CD4-positive, alpha-beta T cell treated with Interleukin-6 for 4 hours (primary cell): ENCODE measurements around the gene GID8.

Experiments
- DNase-seq: peaks from one replicate; pipeline ENCODE4 v3.0.0-alpha.2; 2020; ENCODE audit warnings: mixed read lengths

The GID8 gene

DNA sequence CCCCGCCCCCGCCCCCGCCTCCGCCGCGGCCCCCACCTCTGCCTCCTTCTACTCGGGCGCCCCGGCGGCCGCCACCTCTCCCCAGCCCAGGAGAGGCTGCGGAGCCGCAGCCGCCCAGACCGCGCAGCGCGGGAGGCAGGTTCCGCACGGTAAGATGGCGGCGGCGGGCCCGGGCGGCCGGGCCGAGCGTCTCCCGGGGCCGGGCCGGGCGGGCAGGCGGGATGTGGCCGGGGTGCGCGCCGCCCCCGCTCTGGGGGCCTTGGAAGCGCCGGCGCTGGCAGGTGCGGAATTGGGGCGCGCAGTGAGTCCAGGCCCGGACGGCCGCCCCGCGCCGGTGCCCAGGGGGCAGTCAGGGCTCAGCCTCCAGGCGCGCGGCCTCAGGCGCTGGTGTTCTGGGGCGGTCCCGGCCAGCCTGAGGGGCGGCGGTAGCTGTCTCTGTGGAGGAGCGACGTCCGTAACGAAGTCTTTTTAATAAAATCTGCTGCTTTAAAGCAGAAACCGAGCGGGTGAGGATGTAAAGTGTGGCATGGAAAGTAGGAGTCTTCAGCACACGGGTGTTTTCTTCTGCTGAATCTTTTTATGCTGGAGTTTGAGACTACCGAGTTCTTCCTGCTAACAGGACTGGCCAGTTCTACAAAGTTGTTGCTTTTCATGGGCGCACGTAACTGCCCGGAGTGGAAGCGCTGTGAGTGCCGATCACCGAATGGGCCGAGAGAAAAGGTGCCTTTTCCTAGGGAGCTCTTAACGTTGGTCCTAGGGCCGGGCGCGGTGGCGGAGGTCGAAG lies at the start of gene GID8:
GID8 (plus strand) TSS at position 43 of the 784 bp plus-strand sequence. CDS start 3,356 bp downstream, outside the sequence.
- peak; percentile 51 for DNase-seq

DNA sequence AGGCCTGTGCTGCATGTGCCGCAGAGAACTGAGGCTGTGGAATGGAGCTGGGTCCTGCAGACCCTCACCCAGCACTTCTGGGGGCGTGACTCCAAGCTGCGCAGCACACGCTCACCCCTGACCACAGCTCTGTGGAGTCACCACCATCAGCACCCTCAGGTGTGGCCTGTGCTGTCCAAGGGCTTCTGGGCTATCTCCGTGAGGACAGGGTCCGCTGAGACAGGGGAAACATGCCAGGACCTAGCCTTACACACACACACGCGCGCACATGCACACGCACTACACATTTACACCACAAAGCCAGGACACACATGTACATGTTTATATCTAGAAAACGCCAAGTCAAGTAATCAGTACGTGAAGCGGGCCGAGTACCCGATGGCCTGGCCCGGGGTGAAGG lies 49.5 kb upstream of the GID8 start:
- DNase-seq: no peak

DNA sequence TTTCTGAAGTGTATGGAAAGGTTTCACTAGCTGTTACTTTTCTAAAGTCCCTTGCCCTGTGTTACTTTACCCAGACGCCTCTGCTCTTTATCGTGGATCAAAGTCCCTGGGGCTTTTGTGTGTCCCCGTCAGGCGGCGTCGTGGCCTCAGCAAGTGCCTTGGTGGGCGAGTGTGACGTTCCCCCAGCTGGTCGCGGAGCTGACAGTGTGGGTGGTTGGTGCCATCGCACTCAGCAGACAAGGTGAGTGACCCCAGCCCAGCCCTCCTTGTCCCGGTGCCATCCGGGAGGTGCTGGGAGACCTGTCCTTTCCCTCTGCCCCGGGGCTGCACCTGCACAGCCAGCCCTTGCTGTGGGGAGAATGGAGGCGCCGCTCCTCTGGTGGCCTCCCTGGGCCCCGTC lies 49.0 kb upstream of the GID8 start:
- DNase-seq: no peak

DNA sequence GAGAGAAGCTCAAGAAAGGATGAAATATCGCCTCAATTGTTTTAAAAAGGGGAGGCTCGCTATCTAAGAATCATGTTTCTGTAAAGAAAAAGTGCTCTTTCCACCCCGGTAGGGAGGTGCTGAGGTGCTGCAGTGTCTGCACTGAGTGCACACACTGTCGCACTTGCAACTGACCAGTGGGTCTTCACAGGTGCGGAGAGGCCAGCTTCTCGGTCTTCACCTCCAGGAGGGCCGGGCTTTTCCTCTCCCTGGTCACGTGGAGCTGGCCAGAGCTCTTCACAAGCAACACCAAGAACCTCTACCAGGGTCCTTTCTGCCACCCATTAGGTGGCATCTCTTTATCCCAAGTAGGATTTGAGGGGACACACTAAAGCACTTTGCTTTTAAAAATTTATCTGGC lies 48.5 kb upstream of the GID8 start:
- no peak for DNase-seq

DNA sequence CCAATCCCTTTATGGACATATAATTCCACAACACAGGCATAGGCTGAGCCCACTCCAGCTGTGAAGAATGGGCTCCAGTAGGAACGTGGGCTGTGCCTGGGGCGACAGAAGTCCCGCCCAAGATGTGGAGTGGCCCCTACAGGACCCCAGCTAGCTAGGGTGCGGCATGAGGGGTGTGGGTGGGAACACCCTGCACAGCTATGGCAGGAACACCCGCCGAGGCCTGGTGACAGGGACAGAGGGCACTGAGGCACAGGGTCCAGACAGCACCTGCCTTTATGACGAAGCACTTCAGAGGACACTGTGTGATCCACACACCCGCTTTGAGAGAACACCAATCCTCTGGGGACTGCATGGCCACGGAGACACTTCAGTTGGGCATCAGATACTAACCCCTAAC lies 48.1 kb upstream of the GID8 start:
- DNase-seq: no peak

DNA sequence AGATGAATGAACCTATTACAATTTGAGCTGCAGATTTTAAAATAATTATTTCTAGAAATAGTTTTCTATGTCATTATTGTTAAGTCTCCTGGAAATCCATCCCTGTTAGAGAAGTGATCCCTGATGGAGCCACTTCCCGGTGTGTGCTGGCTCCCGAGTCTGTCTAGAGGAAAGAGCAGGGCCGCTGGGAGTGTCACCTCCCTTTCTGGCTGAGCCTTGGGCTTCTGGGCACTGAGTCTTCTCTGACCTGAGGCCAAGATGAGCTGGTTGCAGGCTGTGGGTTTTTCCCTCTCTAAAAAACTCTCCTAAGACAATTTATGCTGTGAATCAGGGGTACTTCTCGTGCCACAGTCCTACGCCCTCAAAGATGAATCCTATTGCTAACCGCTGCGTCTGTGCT lies 47.5 kb upstream of the GID8 start:
- no peak for DNase-seq

DNA sequence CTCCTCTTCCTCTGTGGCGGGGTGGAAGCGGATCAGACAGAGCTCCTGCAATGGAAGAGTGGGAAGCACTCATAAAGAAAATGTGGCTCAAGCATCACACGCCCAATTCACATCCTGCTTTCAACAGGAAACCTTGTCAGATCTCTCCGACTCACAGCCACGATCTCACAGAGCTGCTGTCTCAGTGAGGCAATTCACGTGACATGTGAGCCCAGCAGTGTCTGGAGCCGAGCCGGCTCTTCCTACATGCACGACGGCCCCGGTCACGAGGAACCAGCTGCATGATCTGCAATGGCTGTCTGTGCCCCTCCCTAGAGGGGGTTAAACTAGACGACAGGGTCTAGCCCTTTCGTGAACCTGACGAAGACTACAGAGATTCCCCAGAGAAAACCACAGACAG lies 46.8 kb upstream of the GID8 start:
- DNase-seq: peak; percentile 69

DNA sequence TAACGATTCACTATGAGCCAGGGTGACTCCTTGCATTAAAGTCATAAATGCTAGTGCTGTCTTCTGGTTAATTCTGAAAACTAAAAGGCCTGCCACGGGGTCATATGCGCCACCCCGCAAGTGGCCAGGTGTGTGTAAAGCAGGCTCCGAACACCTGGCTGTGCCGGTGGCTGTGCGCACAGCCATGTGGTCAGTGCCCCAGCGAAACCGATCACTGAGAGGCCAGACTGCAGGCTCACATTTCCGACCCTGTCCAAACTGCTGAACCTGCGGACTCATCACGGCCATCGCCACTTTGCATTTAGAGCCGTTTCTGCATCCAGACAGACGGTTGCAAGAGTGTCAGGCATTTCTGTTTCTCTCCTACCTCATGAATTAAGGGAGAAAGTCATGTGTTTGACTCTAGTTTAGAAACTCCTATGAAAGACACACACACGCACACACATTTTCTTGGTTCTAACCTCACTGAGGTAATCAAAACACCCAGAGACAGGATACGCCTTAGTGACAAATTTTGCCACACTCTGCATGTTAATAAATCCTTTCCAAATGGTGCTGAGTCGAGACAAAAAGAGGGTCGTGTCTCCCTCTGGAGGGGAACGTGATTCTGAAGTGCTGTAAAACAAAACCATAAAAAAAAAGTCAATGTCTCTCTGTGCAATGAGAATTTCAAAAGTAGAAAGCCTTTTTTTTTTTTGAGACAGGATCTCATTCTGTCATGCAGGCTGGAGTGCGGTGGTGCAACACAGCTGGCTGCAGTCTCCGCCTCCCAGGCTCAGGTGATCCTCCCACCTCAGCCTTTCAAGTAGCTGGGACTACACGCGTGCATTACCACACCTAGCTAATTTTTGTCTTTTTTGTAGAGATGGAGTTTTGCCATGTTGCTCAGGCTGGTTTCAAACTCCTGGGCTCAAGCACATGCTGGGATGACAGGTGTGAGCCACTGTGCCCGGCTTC lies 45.3 kb upstream of the GID8 start:
- DNase-seq: peak; percentile 51

DNA sequence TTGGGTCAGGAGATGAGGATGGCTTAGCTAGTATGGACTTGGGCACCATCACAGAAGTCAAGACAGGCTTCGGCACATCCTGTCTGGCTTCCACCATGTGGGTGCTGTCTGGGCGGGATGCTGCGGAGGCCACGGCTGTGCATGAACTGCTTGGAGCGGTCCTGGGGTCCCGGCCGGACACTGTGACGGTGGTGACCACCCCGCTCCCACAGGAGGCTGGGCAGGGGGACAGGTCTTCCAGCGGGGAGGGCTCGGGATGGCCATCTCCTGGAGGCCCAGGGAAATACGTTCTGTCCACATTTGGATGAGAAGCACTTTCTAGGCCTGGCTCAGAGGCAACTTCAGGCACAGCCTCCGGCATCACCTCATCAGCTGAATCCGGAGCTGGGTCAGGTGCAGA lies 44.2 kb upstream of the GID8 start:
- no peak for DNase-seq

DNA sequence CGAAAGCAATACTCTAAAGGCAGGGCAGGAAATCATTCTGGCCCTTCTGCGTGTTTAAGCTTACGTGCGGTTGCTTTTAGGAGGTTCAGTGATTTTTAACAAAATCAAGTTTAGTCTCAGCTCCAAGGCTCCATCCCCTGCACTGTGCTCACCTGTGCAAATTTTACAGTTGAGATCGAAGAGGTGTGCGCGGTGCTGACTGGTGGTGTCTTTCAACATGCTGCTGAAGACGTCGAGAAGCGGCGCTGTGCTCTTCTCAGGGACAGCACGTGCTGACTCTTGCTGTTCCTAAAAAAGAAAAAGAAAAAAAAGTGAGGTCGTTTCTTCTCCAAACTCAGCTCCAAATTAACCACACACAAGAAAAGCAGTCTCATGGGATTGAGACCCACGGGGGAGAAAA lies 43.7 kb upstream of the GID8 start:
- DNase-seq: no peak

DNA sequence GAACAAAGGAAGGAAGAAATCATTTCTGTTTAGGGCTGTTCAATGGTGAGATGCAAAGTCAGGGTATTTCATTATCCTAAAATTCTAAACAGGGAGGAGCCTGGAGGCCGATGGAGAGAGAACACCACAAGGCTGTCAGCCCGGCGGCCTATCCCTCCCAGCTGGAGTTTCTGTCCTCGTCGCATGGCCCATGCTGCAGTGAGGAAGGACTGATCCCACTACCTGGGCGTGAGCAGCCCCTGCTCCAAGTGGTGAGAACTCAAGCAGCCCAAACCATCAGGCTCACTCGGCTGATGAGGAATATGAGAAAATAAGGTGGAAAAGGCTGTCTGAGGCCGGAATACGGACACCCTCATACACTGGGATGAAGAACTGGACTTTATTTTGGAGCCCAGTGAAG lies 42.4 kb upstream of the GID8 start:
- no peak for DNase-seq

DNA sequence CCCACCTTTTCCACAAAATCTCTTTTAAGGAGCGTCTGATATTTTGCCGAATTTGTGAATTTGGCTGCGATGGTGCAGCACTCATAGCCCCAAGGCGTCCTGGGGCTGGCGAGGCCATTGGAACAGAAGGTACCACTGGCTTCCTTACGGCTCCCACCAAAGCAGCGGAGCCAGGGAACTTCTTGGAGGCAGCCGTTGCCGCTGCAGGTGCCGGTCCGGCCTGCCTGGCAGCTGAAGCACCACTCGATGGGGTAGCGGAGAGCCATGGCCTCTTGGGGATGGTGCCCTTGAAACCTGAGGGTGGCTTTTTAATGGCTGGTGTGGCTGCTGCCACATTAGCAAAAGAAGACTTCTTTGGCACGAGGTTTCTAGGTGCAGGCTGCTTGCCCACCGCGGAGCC lies 41.4 kb upstream of the GID8 start:
- DNase-seq: no peak

DNA sequence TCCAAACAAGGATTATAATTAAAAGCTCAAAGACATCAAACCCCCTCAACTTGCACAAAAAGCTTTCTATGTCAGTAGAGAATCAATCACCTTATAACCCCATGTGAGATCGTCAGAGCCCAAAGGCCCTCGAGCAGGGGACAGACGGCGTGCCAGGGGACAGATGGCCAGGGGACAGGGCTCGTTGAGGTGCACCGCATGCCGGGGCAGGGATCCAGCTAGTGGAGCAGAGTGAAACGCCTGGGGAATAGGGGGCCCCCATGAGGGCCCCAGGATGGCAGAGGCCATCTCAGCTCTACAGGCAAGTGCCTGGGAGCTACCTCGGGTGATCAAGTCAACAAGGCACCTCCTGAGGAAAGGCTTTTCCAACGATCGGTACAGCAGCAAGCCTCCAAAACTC lies 40.3 kb upstream of the GID8 start:
- no peak for DNase-seq

DNA sequence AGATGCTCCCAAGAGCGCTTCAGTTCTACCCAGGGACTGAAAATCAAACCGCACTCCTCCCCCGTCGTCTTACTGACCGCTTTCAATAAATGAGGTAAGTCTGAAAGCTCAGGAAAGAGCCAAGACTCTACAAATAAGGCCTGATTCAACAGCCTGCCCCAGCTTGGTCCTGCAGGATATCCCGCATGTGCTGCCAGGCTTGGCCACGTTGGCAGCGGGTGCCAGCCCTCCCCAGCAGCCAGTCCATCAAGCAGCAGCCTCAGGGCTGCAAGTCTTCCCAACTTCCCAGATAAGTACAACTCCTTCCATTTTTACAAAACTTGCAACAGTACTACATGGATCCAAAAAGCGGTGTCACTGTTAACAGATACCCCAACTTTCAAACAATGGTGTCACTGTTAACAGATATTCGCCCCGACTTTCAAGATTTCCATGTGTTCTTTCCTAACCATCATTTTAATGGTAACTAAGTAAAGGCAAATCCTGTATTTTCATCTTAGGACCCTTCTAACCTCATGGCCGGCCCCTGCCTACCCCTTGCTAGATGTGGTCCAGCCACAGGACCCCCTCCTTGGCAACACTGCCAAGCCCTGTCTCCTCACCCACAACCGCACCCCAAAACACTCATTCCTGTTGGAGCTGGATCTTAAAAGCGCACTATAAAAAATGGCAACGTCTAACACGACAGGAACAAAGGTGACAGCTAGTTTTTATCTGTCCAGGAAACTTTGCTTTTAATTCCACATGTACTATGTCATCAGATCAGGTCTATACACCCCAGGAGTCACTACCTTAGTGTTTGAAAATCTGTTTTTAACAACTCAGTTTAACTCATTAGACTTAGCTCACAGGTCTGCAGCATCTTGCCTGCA lies 39.6 kb upstream of the GID8 start:
- DNase-seq: no peak

DNA sequence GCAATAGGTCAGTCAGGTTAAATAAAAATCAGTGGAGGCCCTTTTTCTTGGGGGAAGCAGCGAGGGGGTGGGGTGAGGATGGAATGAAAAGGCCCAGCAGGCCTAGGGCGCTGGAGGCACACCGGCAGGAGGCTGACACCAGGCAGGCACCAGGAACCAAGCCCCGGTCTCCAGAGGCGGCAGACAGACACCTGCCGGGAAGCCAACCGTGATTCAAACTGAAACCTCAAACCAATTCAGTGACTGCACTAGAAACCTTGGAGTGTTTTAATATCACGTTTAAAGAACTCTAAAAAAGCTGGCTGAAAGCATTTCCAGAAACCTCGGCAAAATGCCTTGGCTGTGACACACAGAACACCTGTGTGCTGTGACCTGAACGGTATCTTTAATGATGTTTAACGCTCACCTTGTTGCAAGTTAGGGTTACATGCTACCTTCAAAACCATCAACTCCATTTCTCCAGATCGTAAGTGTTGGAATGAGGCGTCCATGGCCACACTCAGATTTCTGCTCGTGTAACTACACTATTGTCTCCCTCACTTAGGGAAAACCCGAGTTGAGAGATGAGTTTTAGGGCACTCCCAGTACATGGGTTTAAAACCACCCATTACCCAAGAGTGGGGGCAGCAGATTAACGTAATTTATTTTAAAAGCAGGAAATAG lies 38.8 kb upstream of the GID8 start:
- peak; percentile 53 for DNase-seq

DNA sequence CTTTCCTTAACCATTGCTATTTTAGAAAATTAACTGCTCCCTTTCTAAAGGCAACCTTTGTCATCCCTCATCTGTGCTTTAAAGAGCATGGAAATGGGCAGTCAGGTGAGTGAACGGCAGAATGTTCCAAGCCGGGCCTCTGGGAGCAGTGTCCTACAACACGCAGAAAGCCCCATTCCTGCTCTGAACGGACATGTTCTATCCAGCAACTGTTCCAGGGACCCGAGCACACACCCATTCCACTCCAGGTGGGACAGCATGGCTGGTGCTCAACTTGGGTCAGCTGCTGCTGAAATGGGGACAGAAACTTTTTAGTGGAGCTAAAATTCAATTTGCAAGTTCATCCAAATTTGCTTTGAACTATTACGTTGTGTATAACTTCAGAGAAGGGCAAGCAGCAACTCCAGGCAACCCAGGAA lies 38.3 kb upstream of the GID8 start:
- no peak for DNase-seq

DNA sequence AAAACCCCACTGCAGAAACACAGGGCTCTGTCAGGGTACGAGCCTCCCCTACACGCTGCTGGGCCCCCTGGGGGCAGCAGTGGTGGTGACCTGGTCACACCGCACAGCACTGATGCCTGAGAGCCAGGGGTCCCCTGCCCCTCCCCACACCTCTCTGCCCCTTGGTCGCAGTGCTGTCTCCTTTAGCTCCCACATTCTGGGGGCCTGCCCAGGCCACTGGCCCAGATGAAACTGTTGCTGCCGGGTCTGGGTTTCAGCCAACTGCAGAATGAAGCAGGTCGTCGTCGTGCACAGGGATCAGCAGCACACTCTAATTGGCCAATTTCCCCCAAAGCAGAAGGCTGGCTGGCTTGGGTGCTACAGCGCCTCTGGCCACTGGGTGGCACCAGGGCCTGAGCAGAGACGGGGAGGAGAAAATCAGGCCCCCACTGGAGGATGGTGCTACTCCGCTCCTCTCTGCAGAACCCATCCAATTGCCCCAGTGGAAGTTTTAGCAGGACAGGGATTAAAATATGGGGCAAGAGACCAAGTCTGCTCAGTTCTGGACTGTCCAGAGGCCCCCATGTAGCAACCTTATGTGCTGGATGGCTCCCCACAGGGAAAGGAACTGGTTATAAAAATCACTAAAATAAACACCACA lies 37.8 kb upstream of the GID8 start:
- DNase-seq: peak; percentile 79

DNA sequence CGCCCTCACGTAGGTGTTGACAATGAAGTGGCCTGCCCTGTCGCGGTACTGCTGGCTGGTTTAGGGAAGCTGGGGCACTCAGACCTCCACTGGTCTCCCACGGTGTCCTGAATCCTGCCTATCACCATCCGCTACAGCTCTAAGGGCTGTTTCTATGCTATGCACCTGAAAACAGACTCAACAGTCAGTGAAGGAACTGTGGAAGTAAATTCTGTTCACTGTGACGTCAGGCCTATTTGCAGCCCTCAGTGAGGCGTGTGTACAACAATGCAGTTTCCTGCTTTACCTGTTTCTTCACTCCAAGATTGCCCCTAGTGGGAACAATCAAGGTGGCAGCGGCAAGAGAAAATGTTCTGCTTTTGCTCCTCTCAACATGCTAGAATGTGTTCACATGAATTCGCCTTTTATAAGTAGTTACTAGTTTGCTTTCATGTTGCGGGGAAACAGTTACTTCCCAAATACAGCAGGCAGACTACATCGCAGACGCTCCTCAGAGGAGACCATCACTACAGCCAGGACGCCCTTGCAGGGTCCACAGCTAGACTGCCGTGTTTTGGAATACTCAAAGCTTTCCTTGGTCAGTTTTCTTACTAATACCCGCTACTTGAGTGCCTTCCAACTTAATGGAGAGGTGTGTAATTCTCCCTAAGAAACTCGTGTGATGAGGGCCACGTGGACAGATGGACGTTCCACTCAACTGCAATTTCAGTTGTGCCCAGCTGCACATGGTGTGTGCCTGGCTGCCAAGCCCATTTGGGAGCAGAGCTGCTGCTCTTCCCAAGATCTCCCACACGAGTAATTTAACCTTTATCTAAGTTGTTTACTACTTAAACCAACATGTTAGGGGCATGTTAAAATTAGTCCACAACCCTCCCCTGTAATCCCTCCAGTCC lies 37.0 kb upstream of the GID8 start:
- peak; percentile 15 for DNase-seq

DNA sequence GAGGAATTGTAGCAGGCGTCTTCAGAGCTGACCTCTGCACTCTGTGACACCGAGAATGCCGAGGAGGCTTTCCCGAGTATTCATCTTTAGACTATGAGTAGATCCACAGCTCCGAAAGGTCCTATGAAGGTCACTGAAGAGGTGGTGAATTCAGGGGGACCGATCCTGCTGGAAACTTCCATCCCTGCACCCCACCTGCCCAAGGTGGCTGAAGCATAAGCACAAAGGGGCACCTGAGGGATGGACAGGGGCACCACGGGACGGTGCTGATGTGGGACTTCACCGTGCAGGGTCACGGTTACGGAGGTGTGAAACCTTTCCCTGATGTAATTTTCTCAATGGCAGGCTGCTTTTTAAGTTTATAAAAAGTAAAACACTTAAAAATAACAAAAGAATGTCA lies 36.1 kb upstream of the GID8 start:
- no peak for DNase-seq

DNA sequence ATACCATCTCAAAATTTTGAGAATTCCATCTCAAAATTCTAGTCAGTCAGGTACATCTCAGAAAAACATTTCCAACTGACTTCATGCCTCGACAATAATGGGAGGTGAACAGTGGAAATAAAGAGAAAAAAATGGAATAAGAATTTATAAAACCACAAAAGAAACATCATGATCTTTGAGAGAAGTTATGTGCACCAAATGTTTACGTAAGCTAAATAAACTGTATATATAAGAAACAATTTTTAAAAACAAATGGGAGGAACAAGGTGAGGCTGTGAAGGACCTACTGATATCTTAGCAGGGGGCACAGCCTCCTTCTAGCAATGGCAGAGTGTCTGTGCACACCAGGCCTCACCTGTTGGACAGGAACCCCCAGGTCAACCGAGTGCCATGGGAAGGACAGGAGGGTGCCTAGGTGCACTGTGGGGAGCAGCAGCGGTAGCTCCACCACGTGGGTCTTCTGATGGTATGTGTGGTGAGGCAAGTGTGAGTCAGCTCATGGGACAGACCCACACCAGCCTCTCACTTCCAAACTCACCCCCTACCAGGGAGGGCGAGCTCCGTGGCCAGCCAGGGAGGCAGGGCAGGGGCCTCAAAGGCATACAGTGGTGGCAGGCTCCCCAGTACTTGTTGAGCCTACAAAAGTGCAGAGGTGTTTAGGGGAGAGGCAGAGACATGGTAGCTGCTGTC lies 34.9 kb upstream of the GID8 start:
- DNase-seq: no peak
